Skeletal muscle tissue (tissue), 4 donors: ENCODE results near the gene IGF1. TPM values are rescaled to one million over a fixed set of nuclear protein-coding genes. Genes with fewer than 3 reads are reported as not detected.

ENCODE experiments used
- H3K27ac ChIP-seq: one replicate; pipeline ENCODE4 v1.7.0; 2013; ENCODE audit warnings: mild to moderate bottlenecking, low read depth, low read length, inconsistent platforms
- H3K27me3 ChIP-seq, 3 donors: one replicate each; pipeline ENCODE4 v1.7.0; 2013; ENCODE audit warnings: low read length in 3 of 3; ENCODE audit not compliant: control insufficient read depth in 3 of 3, insufficient read depth in 3 of 3
- H3K36me3 ChIP-seq, 3 donors: one replicate each; pipeline ENCODE4 v1.7.0; 2013; ENCODE audit warnings: low read length in 3 of 3; ENCODE audit not compliant: control insufficient read depth in 3 of 3, insufficient read depth in 3 of 3
- H3K4me1 ChIP-seq, 3 donors: one replicate each; pipeline ENCODE4 v1.7.0; 2013; ENCODE audit warnings: low read length in 3 of 3, mild to moderate bottlenecking in 3 of 3; ENCODE audit not compliant: control insufficient read depth in 3 of 3, insufficient read depth in 3 of 3
- H3K4me3 ChIP-seq, 3 donors: one replicate each; pipeline ENCODE4 v1.7.0; 2013; ENCODE audit warnings: low read length in 3 of 3
- H3K9ac ChIP-seq, 3 donors: one replicate each; pipeline ENCODE4 v1.7.0; 2013; ENCODE audit warnings: low read length in 3 of 3, mild to moderate bottlenecking in 3 of 3, moderate library complexity in 2 of 3, low read depth in 1 of 3
- H3K9me3 ChIP-seq, 3 donors: one replicate each; pipeline ENCODE4 v1.7.0; 2013; ENCODE audit warnings: low read length in 3 of 3; ENCODE audit not compliant: control insufficient read depth in 3 of 3
- total RNA-seq: library from RNA; depleted of rRNA; stranded (reverse); fragments of >200 nt; gene quantifications from one replicate; pipeline ENCODE4 v1.2.3, GENCODE V29; 2014
- donor health status: Osteomylitis.

Gene IGF1
- total RNA-seq, 1 donor from 2014 or later = 12.5 TPM

DNA sequence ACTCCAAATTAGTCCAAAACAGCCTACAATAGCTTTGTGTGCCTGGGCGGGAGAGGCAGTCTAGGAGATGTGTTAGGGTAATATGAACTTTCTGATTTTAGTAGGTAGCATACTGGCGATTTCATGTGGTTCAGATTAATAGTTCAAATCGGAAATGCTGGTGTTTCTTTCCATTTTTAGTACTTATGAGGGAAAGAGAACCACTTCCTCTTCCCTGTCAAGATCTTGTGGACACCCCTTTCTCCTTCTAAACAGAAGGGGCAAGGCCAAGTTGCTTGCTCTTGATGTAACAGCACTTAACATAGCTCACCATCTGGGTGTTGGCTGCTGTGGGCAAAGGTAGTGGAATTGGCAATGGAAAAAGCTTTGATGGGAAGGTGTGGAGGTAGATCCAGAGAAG lies 32.2 kb upstream of the IGF1 start:
- Histone ChIP-seq H3K9ac (no peak overlapping the region), H3K36me3 (no peaks in the 10 kb centered on the region), H3K27ac (no peak overlapping the region), H3K4me3 (no peak overlapping the region), H3K9me3 (no peaks in the 10 kb centered on the region), H3K27me3 (no peaks in the 10 kb centered on the region), H3K4me1 (no peaks in the 10 kb centered on the region)

DNA sequence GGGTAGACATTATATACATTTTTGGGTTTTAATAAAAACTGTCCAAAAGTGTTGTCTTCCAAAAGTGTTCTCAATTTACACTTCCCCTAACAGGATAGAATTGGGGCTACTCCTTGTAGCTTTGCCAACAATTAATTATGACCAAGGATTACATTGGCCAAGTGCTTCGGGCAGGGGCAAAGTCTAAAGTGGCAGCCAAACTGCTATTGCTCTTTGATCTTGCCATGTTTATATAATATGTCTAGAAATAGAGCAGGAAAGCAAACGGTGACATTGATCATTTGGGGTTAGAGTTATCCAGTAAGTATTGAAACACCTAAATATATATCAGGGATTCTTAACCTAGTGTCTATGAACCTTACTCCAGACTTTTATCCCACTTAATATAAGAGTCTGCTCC lies 31.2 kb upstream of the IGF1 start:
- H3K4me1 ChIP-seq = no peaks in the 10 kb centered on the region
- no peaks in the 10 kb centered on the region for H3K27me3 ChIP-seq
- peaks cover 0 to 2% (median 0%) of the 10 kb centered on the region in 3 donors for H3K9me3 ChIP-seq
- no peaks in the 10 kb centered on the region for H3K36me3 ChIP-seq
- H3K9ac ChIP-seq = no peak overlapping the region
- H3K4me3 ChIP-seq = no peak overlapping the region
- no peak overlapping the region for H3K27ac ChIP-seq

- Histone ChIP-seq H3K4me1 (no peaks in the 10 kb centered on the region), H3K9ac (no peak overlapping the region), H3K4me3 (no peak overlapping the region), H3K27me3 (no peaks in the 10 kb centered on the region), H3K36me3 (no peaks in the 10 kb centered on the region), H3K9me3 (peaks cover 2 to 3% (median 2%) of the 10 kb centered on the region in 3 donors), H3K27ac (no peak overlapping the region)
These were observed 30.1 kb upstream of the IGF1 start for GRCh38 chr12:102510463-102510862.

GRCh38 chr12:102510031-102510430 lies 29.7 kb upstream of the IGF1 start:
- H3K27ac ChIP-seq = no peak overlapping the region
- H3K4me3 ChIP-seq = no peak overlapping the region
- H3K9ac ChIP-seq = no peak overlapping the region
- no peaks in the 10 kb centered on the region for H3K36me3 ChIP-seq
- H3K27me3 ChIP-seq = no peaks in the 10 kb centered on the region
- H3K4me1 ChIP-seq = no peaks in the 10 kb centered on the region
- H3K9me3 ChIP-seq = peaks cover 2 to 3% (median 2%) of the 10 kb centered on the region in 3 donors

GRCh38 chr12:102509123-102509626 lies 28.8 kb upstream of the IGF1 start:
- Histone ChIP-seq H3K4me3 (no peak overlapping the region), H3K4me1 (no peaks in the 10 kb centered on the region), H3K27ac (no peak overlapping the region), H3K9ac (no peak overlapping the region), H3K9me3 (peaks cover 2 to 3% (median 2%) of the 10 kb centered on the region in 3 donors), H3K36me3 (no peaks in the 10 kb centered on the region), H3K27me3 (no peaks in the 10 kb centered on the region)

- Histone ChIP-seq H3K4me3 (no peak overlapping the region), H3K27ac (no peak overlapping the region), H3K9me3 (peaks cover 2 to 3% (median 2%) of the 10 kb centered on the region in 3 donors), H3K9ac (no peak overlapping the region), H3K4me1 (no peaks in the 10 kb centered on the region), H3K27me3 (no peaks in the 10 kb centered on the region), H3K36me3 (no peaks in the 10 kb centered on the region)
These were observed 27.7 kb upstream of the IGF1 start for GRCh38 chr12:102508052-102508451.

DNA sequence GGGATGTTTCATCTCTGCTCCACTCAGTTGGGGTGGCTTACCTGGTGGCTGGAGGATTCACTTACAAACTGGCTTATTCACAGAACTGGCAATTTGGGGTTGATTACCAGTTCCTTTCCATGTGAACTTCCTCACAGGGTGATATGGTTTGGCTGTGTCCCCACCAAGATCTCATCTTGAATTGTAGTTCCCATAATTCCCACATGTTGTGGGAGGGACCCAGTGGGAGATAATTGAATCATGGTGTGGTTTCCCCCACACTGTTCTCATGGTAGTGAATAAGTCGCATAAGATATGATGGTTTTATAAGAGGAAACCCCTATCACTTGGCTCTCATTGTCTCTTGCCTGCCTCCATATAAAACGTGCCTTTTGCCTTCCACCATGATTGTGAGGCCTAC lies 26.9 kb upstream of the IGF1 start:
- Histone ChIP-seq H3K4me1 (no peaks in the 10 kb centered on the region), H3K4me3 (no peak overlapping the region), H3K36me3 (no peaks in the 10 kb centered on the region), H3K9ac (no peak overlapping the region), H3K27me3 (no peaks in the 10 kb centered on the region), H3K27ac (no peak overlapping the region), H3K9me3 (peaks cover 2 to 3% (median 2%) of the 10 kb centered on the region in 3 donors)

DNA sequence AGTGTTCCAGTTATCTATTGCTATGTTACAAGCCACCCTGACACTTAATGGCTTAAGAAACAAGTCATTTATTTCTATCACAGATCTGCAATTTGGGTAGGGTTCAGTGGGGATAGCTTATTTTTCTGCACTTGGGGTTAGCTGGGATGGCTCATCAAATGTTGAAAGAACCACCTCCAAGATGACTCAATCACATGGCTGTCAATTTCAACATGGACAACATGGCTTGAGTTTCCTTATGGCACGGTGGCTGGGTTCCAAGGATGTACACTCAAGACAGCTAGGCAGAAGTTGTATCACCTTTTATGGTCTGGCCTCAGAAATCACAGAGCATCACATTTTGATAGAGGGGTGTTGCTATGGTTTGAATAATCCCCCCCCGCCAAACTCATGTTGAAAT lies 24.5 kb upstream of the IGF1 start:
- peaks cover 2 to 3% (median 2%) of the 10 kb centered on the region in 3 donors for H3K9me3 ChIP-seq
- H3K27ac ChIP-seq = no peak overlapping the region
- H3K4me3 ChIP-seq = no peak overlapping the region
- no peaks in the 10 kb centered on the region for H3K4me1 ChIP-seq
- H3K27me3 ChIP-seq = no peaks in the 10 kb centered on the region
- no peak overlapping the region for H3K9ac ChIP-seq
- H3K36me3 ChIP-seq = no peaks in the 10 kb centered on the region

DNA sequence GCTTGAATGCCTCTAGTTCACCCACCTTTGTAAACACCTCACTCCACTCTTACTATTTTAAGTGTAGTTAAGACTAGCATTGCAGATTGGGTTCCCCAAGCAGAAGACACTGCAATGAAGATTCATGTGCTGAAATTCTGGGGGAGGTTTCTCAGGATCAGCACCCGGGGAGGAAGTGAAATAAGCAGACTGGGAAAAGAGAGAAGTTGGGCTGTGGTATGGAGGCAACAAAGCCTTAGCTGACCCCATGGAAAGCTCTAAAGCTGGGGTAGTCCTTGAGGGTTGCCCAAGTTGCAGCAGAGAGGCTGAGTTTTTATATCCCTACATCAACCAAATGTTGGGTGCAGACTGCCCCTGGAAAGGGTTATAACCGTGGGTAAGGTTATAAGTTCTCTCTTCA lies 23.9 kb upstream of the IGF1 start:
- Histone ChIP-seq H3K4me1 (no peaks in the 10 kb centered on the region), H3K9ac (no peak overlapping the region), H3K4me3 (no peak overlapping the region), H3K9me3 (peaks cover 2 to 3% (median 2%) of the 10 kb centered on the region in 3 donors), H3K27ac (no peak overlapping the region), H3K36me3 (no peaks in the 10 kb centered on the region), H3K27me3 (no peaks in the 10 kb centered on the region)

- no peak overlapping the region for H3K4me3 ChIP-seq
- no peak overlapping the region for H3K27ac ChIP-seq
- H3K36me3 ChIP-seq = no peaks in the 10 kb centered on the region
- no peaks in the 10 kb centered on the region for H3K27me3 ChIP-seq
- H3K9ac ChIP-seq = no peak overlapping the region
- peaks cover 2 to 3% (median 2%) of the 10 kb centered on the region in 3 donors for H3K9me3 ChIP-seq
- H3K4me1 ChIP-seq = no peaks in the 10 kb centered on the region
These were observed 23.5 kb upstream of the IGF1 start for GRCh38 chr12:102503831-102504230.
